Measurements from ENCODE around the gene ATXN10.

DNA sequence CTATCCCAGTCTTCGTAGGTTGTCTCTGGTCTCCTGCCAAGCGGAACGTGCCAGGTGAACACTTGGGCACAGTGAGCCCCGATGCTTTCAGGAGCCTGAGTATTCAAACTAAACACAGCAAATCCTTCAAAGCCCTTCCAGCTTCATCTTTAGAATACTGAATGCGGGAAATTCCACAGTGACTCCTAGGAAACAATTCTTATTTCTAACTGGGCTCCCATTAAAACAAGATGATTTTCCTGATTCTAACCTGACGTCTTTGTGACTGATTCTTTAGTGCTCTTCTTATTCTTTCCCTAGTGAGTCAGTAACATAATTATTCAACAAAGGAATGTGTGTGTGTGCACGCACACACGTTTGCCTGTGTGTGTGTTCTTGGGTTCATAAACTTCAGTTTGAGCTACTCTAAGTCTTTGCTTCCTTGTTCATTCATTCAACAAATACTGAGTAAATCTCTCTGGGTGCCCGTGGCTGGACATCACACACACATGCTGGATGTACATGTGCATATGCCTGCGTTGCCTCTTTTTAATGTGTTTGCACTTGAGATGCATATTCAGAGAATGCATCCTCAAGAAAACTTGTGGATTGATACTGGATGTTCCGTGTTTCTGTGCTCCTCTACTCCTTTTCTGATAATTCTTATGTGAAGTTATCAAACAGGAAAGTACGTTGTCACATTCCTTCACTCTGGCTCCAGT lies 170.8 kb downstream of the ATXN10 start:
- TF ChIP-seq POLR2A (IDR thresholded peaks at IDR 0.05) = no peak
- TF ChIP-seq, protein P1, sequence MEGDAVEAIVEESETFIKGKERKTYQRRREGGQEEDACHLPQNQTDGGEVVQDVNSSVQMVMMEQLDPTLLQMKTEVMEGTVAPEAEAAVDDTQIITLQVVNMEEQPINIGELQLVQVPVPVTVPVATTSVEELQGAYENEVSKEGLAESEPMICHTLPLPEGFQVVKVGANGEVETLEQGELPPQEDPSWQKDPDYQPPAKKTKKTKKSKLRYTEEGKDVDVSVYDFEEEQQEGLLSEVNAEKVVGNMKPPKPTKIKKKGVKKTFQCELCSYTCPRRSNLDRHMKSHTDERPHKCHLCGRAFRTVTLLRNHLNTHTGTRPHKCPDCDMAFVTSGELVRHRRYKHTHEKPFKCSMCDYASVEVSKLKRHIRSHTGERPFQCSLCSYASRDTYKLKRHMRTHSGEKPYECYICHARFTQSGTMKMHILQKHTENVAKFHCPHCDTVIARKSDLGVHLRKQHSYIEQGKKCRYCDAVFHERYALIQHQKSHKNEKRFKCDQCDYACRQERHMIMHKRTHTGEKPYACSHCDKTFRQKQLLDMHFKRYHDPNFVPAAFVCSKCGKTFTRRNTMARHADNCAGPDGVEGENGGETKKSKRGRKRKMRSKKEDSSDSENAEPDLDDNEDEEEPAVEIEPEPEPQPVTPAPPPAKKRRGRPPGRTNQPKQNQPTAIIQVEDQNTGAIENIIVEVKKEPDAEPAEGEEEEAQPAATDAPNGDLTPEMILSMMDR (IDR thresholded peaks at IDR 0.05) = no peak
